Loucy (cell line): ENCODE data around the gene TRIM2.

Experiments
- H2AFZ ChIP-seq: fragments of 200-600 bp; sonication (generic); 2 replicates; pipeline ENCODE4 v1.6.0; 2016; ENCODE audit warnings: antibody characterized with exemption, mild to moderate bottlenecking, low read length, moderate library complexity
- H3F3A ChIP-seq: fragments of 200-600 bp; 2 replicates; pipeline ENCODE4 v1.6.0; 2016; ENCODE audit warnings: antibody characterized with exemption, low read depth, mild to moderate bottlenecking
- H3K27me3 ChIP-seq: fragments of 200-600 bp; sonication (generic); 2 replicates; pipeline ENCODE4 v1.6.1; 2014; ENCODE audit warnings: low read length, mild to moderate bottlenecking; ENCODE audit not compliant: insufficient read depth, poor library complexity, severe bottlenecking
- H3K36me3 ChIP-seq: fragments of 200-600 bp; sonication (generic); 2 replicates; pipeline ENCODE4 v1.6.1; 2016; ENCODE audit warnings: low read length; ENCODE audit not compliant: insufficient read depth
- H3K4me1 ChIP-seq: fragments of 200-600 bp; sonication (generic); 2 replicates; pipeline ENCODE4 v1.5.1; 2014; ENCODE audit warnings: low read length, mild to moderate bottlenecking; ENCODE audit not compliant: insufficient read depth, poor library complexity, severe bottlenecking
- H3K4me2 ChIP-seq: fragments of 200-600 bp; sonication (generic); 2 replicates; pipeline ENCODE4 v1.6.0; 2014; ENCODE audit warnings: antibody characterized with exemption, low read length, low read depth, mild to moderate bottlenecking; ENCODE audit not compliant: poor library complexity, severe bottlenecking
- H3K4me3 ChIP-seq: fragments of 200-600 bp; sonication (generic); 2 replicates; pipeline ENCODE4 v1.5.1; 2014; ENCODE audit warnings: low read length, mild to moderate bottlenecking, mixed read lengths; ENCODE audit not compliant: poor library complexity, severe bottlenecking
- H3K79me2 ChIP-seq: fragments of 200-600 bp; sonication (generic); 2 replicates; pipeline ENCODE4 v1.6.1; 2014; ENCODE audit warnings: low read length; ENCODE audit not compliant: insufficient read depth
- H3K9ac ChIP-seq: fragments of 200-600 bp; sonication (generic); 2 replicates; pipeline ENCODE4 v1.6.0; 2014; ENCODE audit warnings: mild to moderate bottlenecking, low read depth, low read length, moderate library complexity; ENCODE audit not compliant: poor library complexity, severe bottlenecking
- H3K9me2 ChIP-seq: fragments of 200-600 bp; sonication (generic); replicated peaks from 2 replicates; pipeline ENCODE4 v1.6.1; 2016; ENCODE audit warnings: low read depth, low read length, mixed read lengths
- H3K9me3 ChIP-seq: fragments of 200-600 bp; sonication (generic); 2 replicates; pipeline ENCODE4 v1.6.1; 2014; ENCODE audit warnings: mild to moderate bottlenecking, antibody characterized with exemption, low read length, low read depth; ENCODE audit not compliant: insufficient read depth
- H4K20me1 ChIP-seq: fragments of 200-600 bp; sonication (generic); 2 replicates; pipeline ENCODE4 v1.6.0; 2014; ENCODE audit warnings: antibody characterized with exemption, low read length, mild to moderate bottlenecking; ENCODE audit not compliant: insufficient read depth, poor library complexity, severe bottlenecking
- EZH2phosphoT487 ChIP-seq: fragments of 200-600 bp; IDR thresholded peaks from 2 replicates; pipeline ENCODE4 v1.6.1; 2018; ENCODE audit warnings: antibody characterized with exemption, mild to moderate bottlenecking, moderate library complexity, borderline replicate concordance
- TF ChIP-seq, protein P1 (sequence below): fragments of 200-600 bp; sonication (generic); conservative IDR thresholded peaks from 2 replicates; pipeline ENCODE4 v1.5.1; 2014; ENCODE audit warnings: mild to moderate bottlenecking, antibody characterized with exemption, low read length

Gene TRIM2

DNA sequence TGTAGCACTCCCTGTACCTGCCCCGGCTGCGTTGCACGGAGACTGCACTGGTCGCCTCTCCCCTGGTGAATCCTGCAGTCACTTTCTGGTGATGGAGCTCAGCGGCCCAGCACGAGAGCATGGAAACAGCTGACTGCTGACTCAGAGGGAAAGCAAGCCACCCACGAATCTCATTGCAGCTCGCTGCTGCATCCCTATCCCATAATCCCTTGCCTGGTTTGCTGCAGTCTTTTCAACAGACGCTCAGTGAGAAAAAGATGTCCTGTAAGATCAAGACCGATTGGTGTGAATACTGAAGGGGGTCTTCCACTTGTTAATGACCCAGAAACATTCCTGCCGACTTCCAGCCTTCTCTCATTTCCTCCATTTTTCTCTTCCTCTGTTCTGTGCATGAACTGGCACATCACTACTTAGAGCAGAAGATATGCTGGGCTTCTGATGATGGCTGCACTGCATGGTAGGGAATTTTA lies 52.9 kb downstream of the TRIM2 start:
- H3F3A ChIP-seq, result no peaks in the 10 kb centered on the region
- no peak overlapping the region for H3K4me2 ChIP-seq
- no peaks in the 10 kb centered on the region for H3K9me3 ChIP-seq
- no peaks in the 10 kb centered on the region for H3K36me3 ChIP-seq
- H3K9ac ChIP-seq, result no peak overlapping the region
- H2AFZ ChIP-seq, result no peak overlapping the region
- TF ChIP-seq, protein P1, sequence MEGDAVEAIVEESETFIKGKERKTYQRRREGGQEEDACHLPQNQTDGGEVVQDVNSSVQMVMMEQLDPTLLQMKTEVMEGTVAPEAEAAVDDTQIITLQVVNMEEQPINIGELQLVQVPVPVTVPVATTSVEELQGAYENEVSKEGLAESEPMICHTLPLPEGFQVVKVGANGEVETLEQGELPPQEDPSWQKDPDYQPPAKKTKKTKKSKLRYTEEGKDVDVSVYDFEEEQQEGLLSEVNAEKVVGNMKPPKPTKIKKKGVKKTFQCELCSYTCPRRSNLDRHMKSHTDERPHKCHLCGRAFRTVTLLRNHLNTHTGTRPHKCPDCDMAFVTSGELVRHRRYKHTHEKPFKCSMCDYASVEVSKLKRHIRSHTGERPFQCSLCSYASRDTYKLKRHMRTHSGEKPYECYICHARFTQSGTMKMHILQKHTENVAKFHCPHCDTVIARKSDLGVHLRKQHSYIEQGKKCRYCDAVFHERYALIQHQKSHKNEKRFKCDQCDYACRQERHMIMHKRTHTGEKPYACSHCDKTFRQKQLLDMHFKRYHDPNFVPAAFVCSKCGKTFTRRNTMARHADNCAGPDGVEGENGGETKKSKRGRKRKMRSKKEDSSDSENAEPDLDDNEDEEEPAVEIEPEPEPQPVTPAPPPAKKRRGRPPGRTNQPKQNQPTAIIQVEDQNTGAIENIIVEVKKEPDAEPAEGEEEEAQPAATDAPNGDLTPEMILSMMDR, result no peak
- TF ChIP-seq EZH2phosphoT487, result no peak
- no peaks in the 10 kb centered on the region for H3K4me1 ChIP-seq
- no peaks in the 10 kb centered on the region for H4K20me1 ChIP-seq
- no peak overlapping the region for H3K4me3 ChIP-seq
- H3K79me2 ChIP-seq, result no peaks in the 10 kb centered on the region
- no peaks in the 10 kb centered on the region for H3K9me2 ChIP-seq
- no peaks in the 10 kb centered on the region for H3K27me3 ChIP-seq

DNA sequence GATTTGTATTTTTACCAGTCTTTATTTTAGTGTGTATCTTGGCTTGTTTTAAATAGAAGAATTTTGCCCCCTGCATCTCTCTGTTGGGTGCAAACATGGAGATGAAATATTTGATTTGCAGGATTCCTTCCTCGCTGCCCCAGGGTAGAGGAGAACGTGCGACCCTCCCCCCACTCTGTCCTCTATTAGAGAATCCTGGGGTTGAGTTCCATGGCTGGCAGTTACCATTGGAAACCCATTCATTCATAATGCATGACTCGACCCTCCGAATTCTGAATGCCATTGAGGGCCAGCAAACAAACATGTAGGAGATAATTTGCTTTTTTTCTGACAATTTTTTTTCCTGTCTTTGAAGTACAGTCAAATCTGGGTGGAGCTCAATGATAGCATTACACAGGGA lies 53.7 kb downstream of the TRIM2 start:
- Histone ChIP-seq H2AFZ (no peak overlapping the region), H3K4me3 (no peak overlapping the region), H3K9ac (no peak overlapping the region), H3F3A (no peaks in the 10 kb centered on the region), H3K36me3 (no peaks in the 10 kb centered on the region), H3K79me2 (no peaks in the 10 kb centered on the region), H3K4me2 (no peak overlapping the region), H3K27me3 (no peaks in the 10 kb centered on the region), H3K9me3 (no peaks in the 10 kb centered on the region), H3K4me1 (no peaks in the 10 kb centered on the region), H3K9me2 (no peaks in the 10 kb centered on the region), H4K20me1 (no peaks in the 10 kb centered on the region)
- TF ChIP-seq, protein P1, result no peak
- TF ChIP-seq EZH2phosphoT487, result no peak

DNA sequence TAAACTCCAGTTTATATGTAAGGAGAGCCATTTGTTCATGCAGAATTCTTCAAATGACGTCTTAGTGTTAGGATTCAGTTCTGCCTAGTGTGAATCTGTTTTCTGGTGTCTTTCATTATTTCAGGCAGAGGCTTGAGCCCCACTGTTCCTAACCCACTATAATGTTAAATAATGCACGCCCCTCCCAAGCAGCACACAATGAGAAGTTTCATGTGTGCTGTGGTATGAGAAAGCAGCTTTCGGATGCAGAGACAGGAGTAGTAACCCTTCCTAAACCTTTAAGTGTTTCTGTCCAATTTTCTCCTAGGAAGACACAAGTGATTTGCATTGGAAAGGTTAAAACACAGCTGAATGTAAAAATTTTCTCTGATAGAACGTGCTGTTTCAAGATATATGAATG lies 54.5 kb downstream of the TRIM2 start:
- H3K9me2 ChIP-seq, result no peaks in the 10 kb centered on the region
- H3K4me2 ChIP-seq, result no peak overlapping the region
- no peaks in the 10 kb centered on the region for H3K4me1 ChIP-seq
- H3K9ac ChIP-seq, result no peak overlapping the region
- no peak overlapping the region for H3K4me3 ChIP-seq
- no peaks in the 10 kb centered on the region for H4K20me1 ChIP-seq
- no peaks in the 10 kb centered on the region for H3K27me3 ChIP-seq
- no peaks in the 10 kb centered on the region for H3K36me3 ChIP-seq
- no peaks in the 10 kb centered on the region for H3F3A ChIP-seq
- no peak for TF ChIP-seq EZH2phosphoT487
- TF ChIP-seq, protein P1, result no peak
- H3K9me3 ChIP-seq, result no peaks in the 10 kb centered on the region
- no peak overlapping the region for H2AFZ ChIP-seq
- H3K79me2 ChIP-seq, result no peaks in the 10 kb centered on the region
